Myocyte (in vitro differentiated cells): ENCODE measurements around the gene SLC25A47. TPM values are rescaled to one million over a fixed set of nuclear protein-coding genes. Genes with fewer than 3 reads are reported as not detected.
A peak's percentile ranks its signal among the peaks of the same experiment; 100 is the strongest.
"Not testable (repeated sequence)": the region's sequence is repeated elsewhere in the genome, so short reads cannot be mapped to it uniquely, and the experiment has no call there.

ENCODE experiments used
- DNase-seq: peaks from one replicate; pipeline ENCODE4 v3.0.0-alpha.2; 2012; ENCODE audit warnings: low read depth
- total RNA-seq: library from RNA; depleted of rRNA; stranded (reverse); fragments of >200 nt; gene quantifications from 2 replicates; pipeline ENCODE4 v1.2.3, GENCODE V29; 2014

SLC25A47 gene
- total RNA-seq, 1 donor from 2014 or later: not detected

DNA sequence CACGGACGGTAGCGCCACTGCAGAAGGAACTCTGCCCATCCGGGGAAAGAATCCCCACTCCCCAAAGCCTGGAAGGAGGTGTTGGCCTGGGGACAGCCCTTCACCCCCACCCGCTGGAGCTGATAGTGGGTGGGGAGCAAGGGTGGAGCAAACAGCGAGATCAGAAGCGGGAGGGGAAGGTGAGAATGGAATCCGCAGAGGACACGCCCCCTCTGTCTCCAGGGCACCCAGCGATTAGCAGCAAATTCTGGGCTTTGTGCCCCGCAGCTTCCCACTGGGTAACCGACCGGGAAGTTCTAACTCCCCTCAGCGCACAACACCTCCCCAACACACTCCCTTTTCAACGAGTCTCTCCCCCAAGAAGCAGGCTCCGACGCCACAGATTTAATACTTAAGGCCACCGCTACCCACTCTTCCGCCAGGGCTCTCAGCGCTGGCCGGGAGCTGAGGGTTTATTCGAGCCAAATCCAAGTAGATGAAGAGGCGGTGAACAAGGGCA is 18.3 kb upstream of the SLC25A47 start:
- DNase-seq: no peak

DNA sequence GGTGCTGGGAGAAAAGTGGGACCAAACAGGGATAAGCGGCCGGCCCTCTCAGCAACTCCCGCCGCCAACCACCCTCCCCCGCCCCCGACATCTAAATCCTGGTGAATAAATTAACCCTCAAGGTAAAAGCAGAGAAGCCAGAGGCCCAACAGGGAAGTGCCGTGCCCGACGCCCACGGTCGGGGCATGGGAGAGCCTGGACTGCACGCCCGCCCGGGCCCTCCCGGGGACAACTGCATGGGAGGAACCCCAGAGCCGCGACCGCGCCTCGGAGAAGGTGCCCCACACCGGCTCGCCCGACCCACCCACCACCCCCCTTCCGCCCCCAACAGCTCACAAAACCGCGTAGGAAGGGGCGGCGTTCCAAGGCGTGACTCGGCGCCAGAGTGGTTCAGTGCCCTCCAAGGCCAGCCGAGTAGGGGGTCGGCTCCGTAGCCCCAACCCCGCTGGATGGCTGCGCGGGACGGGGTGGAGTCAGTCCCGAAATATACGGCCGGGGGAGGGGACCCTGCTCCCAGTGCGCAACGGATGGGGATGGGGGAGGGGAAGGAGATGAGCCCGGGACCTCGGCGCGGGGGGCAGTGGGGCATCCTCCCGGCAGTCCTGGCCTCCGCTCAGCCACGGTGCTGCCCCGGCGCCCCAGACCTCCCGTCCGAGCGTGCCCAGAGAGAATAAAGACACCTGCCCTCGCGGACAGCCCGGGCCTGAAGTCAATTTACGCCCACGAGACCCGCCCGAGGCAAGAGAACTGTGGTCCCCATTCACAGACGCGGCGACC is 17.6 kb upstream of the SLC25A47 start:
- DNase-seq: peak; percentile 34

DNA sequence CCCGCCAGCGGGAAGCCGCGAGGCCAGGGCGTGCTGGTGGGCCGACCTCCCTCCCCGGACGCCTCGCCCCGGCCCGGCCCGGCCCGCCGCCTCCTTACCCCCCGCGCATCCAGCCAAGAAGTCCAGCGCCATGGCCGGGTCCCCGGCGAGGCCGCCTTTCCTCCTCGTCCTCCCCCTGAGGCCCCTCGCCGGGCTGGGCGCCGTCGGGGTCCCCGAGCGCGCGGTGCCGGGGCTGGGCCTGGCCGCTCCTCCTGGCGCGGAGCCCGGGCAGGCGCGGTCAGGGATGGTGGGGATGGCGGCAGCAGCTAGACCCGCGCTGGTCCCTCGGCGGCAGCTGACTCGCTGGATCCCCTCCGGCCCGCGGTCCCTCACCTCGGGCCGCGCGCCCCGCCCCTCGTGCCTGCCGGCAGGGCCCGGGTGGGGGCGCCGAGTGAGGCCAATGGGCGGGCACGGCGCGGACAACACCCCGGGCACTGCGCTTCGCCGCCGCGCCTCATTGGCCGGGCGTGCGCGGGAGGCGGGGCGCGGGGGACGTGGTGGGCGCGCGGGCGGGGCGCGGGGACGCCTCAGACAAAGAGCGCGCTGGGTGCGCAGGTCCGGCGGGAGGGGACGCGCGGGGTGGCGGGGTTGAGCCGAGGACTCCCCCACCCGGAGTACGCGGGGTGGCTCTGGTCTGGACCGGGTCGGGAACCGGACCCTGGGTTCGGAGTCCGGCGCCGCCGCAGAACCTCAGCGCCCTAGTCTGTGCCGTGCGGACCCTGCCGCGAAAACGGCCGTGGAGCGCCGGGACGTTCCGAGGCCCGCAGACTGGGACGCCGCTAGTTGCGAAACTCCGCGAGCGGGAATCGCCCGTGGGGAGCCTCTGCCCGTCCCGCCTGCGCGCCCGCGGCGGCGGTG is 16.8 kb upstream of the SLC25A47 start, which contains the start of gene SLC25A29:
Gene SLC25A29, minus strand, starts transcription at position 344 of the 897 bp plus-strand sequence. Its CDS starts 212 bp downstream, at position 132.
- DNase-seq: peak; percentile 92

DNA sequence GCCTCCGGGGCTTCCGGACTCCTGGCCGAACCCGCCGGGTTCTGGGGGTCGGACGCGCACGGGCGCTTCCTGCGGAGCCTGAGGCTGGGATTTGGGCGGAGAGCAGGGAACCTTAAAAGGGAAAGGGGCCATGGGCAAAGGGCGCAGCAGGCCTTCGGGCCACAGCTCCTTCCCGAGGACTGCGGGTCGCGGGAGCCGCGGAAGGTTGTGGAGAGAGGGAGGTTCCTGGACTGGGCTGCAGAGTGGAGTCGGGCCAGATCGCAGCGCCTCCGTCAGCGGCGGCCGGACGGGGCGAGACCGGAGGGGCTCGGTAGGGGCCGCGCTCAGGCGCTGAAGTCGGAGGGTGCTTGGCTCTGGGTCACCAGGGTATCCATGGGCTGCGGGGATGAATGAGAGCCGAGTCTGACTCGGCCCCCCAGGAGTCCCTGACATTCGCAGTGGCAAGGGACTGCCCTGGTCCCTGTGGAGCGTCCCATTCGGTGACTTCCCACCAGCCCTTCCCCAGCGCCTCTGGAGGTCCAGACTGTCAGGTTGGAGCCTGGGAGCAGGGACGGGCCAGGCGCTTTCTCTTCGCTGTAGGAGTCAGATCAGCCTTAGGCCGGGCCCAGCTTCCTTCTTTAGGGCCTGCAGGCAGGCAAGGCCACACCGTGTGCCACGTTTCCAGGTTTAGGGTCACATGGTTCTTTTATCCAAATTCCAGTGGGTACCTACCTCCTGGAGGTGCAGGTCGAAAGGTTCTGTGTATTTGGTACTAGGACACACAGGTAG is 16.0 kb upstream of the SLC25A47 start:
- peak; percentile 35 for DNase-seq

DNA sequence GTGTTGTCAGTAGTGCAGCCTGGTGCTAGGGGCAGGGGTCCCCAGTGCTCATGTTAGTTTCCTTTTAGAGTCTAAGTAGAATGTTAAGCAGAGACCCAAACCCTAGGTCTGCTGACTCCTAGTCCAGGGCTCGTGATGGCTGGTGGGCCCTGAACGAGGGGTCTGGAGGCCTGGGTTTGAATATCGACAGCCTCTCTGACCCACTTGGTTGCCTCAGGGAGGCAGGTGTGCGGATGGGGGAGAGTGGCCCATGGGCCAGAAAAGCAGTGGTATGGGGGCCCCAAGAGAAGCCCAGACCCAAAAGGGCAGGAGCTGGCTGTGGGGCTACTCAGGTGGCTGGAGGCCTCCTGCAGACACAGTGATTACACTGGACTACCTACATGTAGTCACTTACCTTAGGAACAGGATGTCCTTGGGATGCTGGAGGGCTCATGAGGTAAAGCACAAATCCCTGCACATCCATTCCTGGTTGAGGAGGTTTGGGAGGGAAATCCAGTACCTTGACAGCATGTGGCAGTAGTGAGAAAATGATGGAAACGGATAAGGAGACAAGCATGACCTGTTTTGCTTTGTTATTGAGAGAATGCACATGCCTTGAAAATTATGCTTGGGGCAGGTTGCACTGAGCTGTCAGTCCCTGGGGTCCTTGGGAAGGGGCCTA is 15.2 kb upstream of the SLC25A47 start:
- no peak for DNase-seq

DNA sequence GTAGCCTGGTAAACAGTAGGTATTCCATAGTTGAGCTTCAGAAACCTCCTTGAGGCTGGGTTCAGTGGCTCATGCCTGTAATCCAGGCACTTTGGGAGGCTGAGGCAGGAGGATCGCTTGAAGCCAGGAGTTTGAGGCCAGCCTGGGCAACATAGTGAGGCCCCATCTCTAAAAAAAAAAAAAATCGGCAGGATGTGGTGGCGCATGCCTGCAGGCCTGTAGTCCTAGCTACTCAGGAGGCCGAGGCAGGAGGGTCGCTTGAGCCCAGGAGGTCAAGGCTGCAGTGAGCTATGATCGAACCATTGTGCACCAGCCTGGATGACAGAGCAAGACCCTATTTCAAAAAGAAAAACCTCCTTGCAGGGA is 14.7 kb upstream of the SLC25A47 start:
- not testable (repeated sequence) for DNase-seq

- no peak for DNase-seq
Measured at GRCh38 chr14:100309028-100309737, 14.0 kb upstream of the SLC25A47 start.

GRCh38 chr14:100312110-100312876 is 10.8 kb upstream of the SLC25A47 start:
- not testable (repeated sequence) for DNase-seq

DNA sequence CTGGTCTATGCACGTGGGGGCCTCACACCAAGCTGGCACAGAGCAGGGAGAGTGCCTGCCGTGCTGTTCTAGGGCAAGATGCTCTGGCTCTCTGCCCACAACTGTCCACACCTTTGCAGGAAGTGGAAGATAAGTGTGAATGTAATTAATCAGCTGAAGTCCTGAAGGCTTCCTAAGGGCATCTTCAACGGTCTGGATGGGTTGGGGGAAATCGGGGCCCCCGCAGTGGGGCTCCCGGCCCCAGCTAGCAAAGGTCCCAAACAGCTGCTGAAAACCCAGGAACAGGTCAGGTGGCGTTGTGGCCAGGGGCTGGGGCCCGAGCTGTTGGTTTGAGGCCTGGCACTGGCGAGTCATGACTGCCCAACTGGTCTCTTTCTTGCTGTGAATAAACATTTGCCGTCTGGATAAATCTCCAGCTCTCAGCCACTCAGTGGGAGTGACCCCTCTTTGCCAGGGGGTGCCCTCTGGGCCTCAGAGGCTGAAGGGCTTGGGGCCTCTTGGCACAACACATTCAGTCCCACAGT is 10.2 kb upstream of the SLC25A47 start:
- DNase-seq: peak; percentile 80

DNA sequence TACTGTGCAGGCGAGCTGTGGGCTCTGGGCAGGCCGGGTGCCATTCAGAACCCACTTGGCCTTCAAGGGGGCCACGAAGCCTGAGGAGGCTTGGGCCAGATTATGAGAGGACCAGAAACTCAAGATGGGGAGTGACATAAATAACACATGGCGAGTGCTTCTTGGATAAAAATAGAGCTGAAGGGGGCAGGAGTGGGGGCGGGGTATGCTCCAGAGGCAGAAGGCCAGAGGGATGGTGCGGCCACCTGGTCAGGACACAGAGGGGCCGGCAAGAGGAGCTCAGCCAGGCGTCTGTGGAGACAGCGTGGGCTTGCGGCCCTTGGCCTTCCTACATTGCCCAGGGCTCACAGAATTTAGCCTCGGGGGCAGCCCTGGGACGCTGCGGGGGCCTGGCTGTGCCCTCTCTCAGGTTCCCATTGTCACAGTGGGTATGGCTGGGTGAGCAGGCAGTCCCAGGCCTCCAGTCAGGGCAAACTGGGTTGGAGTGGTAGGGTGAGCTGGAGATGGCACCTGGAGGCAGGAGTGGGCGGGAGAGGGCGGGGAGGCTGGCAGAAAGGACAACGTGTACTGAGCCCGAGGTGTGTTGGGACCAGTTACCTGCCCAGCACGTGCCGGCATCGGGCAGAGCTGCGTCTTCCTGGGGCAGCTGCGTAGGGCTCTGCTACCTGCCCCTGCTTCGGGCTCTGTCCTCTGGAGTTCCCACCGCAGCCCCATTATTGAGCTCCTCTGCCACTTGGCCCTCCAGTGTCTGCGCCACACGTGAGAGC is 9.5 kb upstream of the SLC25A47 start:
- DNase-seq: peak; percentile 75

GRCh38 chr14:100314724-100315123 is 8.4 kb upstream of the SLC25A47 start:
- no peak for DNase-seq

GRCh38 chr14:100317389-100317788 is 5.8 kb upstream of the SLC25A47 start:
- DNase-seq: no peak

DNA sequence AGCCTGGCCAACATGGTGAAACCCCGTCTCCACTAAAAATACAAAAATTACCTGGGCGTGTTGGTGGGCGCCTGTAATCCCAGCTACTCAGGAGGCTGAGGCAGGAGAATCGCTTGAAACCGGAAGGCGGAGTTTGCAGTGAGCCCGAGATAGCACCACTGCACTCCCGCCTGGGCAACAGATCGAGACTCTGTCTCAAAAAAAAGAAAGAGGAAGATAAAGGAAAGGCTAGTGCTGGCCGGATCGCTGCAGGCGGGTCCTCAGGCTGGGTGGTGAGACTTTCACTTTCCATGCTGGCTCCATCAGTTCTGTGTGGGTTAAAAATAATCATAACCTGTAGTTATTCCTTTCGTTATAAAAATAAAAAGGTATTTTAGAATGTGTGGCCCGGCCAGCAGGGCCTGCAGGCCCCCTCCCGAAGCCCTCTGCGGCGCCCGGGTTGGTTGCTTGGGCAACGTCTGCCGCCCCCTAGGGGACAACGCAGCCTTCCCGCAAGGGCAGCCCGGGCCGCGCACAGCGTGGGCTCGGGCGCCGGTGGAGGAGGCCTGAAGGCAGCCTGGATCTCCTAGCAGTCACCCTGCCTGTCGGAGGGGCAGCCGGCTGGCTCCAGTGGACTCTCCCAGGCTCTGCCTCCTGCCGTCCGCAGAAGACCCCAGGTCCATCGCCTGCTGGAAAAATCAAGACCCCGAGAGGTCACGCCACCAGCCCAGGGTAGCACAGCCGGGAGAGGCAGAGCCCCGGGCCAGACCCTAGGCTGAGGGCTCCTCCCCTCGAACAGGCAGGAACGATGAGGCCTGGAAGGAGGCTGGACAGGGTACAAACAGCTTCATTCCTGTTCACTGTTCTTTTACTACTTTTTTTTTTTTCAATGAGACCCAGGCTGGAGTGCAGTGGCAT is 5.0 kb upstream of the SLC25A47 start:
- DNase-seq: no peak

GRCh38 chr14:100320157-100320856 is 2.8 kb upstream of the SLC25A47 start:
- no peak for DNase-seq

- peak; percentile 90 for DNase-seq
Measured at GRCh38 chr14:100321473-100322137, 1.5 kb upstream of the SLC25A47 start.
